GM10248 (cell line): Measurements from ENCODE around the gene TAGLN3.

Experiments used
- CTCF ChIA-PET: fragments of 300-600 bp; sonication (Branson Sonifier 250); formaldehyde crosslinking; extraction: SDS; loops from one replicate; lab custom pipeline; 2021; ENCODE audit warnings: antibody characterized with exemption; lab: Yijun Ruan, JAX
- POLR2A ChIA-PET: fragments of 350-650 bp; sonication (Branson Sonifier 250); formaldehyde crosslinking; extraction: SDS; loops from one replicate; lab custom pipeline; 2020; ENCODE audit warnings: antibody characterized with exemption; lab: Yijun Ruan, JAX
- DNase-seq: peaks from one replicate; pipeline ENCODE4 v3.0.0; 2012; ENCODE audit errors: extremely low spot score
- CTCF ChIP-seq: IDR thresholded peaks from 2 replicates; pipeline ENCODE4 v1.5.1; 2012; ENCODE audit warnings: mild to moderate bottlenecking, low read depth; ENCODE audit errors: extremely low read depth, missing control alignments, control extremely low read depth

Gene TAGLN3

DNA sequence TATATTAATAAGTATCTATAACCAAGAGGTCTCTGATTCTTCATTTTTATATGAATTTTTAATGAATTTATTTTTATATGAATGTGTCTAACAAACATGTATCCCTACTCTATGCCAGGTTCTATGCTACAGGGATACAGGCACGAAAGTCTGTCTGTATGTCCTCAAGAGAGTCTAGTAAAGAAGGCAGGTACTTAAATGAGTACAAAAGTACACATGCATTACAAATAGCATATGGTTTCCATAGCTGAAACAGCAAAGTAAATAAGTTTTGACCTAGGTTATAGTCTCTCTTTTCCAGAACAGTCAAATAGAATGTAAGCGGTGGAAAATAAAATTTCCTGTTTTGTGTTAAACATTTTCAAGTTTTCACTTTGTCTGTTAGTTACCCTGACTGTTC is 33.2 kb upstream of the TAGLN3 start:
- TF ChIP-seq CTCF, result no peak
- no peak for DNase-seq
- ChIA-PET CTCF (interaction anchor here (1.0 to 17.6 kb wide), 5 partner anchors 9 to 280 kb away, joined by 3 to 327 read pairs (median 60); partner anchors contain the start of gene ABHD10), POLR2A (interaction anchor here (1.1 kb wide), 1 partner anchor 13 kb away, joined by 3 read pairs; the partner anchor contains the start of gene ABHD10)

DNA sequence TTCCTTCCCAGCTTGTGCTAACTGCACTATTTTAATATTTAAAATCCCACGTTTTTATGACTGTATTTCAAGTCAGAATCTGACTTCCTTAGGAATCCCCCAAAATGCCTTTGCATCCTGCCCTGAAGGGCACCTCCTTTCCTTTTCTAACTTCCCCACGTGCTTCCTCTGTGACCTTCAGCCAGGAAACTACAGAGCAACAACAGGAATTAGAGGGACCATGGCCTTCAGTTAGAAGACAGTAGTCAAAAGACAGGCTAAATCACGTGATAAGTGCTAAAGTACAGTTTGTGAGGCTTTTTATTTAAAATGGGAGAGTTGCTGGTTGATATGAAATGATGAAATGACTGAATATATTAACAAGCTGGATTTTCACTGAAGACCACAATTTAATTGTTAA is 31.7 kb upstream of the TAGLN3 start:
- ChIA-PET POLR2A (interaction anchor here (1.0 kb wide), 1 partner anchor 12 kb away, joined by 3 read pairs; the partner anchor contains the start of gene ABHD10), CTCF (interaction anchor here (0.6 to 17.6 kb wide), 19 partner anchors 11 to 389 kb away, joined by 3 to 327 read pairs (median 6); partner anchors contain the start of gene ABHD10)
- TF ChIP-seq CTCF, result no peak
- DNase-seq, result no peak

- TF ChIP-seq CTCF, result peak; percentile 86
- peak; percentile 38 for DNase-seq
- ChIA-PET POLR2A (interaction anchor here (0.8 to 1.0 kb wide), 2 partner anchors 11 to 251 kb away, joined by 3 read pairs; partner anchors contain the start of gene ABHD10), CTCF (interaction anchor here (0.7 to 17.6 kb wide), 31 partner anchors 11 to 389 kb away, joined by 3 to 327 read pairs (median 5); partner anchors contain the start of gene ABHD10)
These were observed 31.0 kb upstream of the TAGLN3 start for GRCh38 chr3:111967651-111968274.

DNA sequence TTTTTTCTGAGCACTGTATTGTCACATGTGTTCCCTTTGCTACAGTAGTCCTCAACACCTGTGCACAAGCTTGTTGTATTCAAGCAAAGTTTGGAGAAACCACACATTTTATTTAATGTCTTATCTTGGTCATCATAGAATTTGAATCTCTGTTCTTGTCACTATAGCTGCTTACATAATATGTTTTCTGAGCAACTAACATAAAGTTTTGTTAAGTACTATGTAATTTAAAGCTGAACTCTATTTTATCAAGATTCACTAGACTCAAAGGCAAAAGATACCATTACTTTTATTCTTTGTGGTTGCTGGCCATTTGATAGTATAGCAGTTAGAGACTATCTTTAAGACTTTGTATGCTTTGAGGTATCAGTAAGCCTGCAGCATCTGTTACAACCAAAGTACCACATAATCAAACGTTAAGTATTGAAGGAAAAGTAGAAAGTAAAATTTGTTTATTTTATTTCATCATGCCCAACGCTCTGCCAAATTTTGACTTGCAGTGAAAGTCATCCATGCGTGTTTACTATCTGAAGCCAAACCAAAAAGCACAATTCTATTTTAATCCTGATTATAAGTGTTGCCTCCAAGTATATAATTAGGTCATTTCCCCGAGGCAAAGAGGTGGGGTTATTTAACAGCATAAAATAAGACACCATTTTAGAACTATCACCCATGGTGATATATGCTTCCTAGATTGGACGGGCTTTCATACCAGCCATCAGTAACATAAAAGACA is 30.2 kb upstream of the TAGLN3 start:
- no peak for TF ChIP-seq CTCF

DNA sequence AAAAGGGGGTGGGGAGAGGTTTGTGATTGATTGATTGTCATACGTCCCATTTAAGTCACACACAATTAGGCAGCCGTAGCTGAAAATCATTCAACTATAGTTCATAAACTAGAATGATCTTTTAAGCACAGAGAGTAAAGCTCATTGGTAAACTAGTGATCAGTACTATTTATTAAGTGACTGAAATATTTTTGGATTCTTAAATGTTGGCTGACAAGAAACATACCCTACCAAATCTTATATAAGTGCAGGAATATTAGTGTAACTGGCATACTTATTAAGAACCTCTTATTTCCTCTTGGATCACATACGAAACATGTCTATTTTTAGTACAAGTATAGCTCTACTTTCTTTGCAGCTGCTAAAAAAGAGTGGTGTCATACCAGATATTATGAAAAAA is 28.3 kb upstream of the TAGLN3 start:
- ChIA-PET CTCF (interaction anchor here (0.7 to 17.6 kb wide), 12 partner anchors 8 to 393 kb away, joined by 3 to 327 read pairs (median 6); partner anchors contain the start of gene ABHD10), POLR2A (no interaction called here)
- no peak for DNase-seq
- no peak for TF ChIP-seq CTCF

More for the DNA sequence above, 30.2 kb upstream of the TAGLN3 start:
- CTCF ChIA-PET, result interaction anchor here (0.7 to 17.6 kb wide), 34 partner anchors 11 to 391 kb away, joined by 3 to 327 read pairs (median 5); partner anchors contain the start of gene ABHD10
- DNase-seq, result no peak
- POLR2A ChIA-PET, result interaction anchor here (0.8 kb wide), 1 partner anchor 252 kb away, joined by 3 read pairs; no protein-coding TSS in a partner anchor

GRCh38 chr3:111971533-111972130 is 27.1 kb upstream of the TAGLN3 start:
- no peak for TF ChIP-seq CTCF
- POLR2A ChIA-PET, result no interaction called here
- DNase-seq, result no peak
- CTCF ChIA-PET, result interaction anchor here (1.0 to 17.6 kb wide), 7 partner anchors 9 to 394 kb away, joined by 3 to 327 read pairs (median 4); no protein-coding TSS in a partner anchor
